Karpas-422 (cell line): ENCODE results near the gene LGR4. TPM values are rescaled to one million over a fixed set of nuclear protein-coding genes. Genes with fewer than 3 reads are reported as not detected.

ENCODE experiments used
- DNase-seq: peaks from one replicate; pipeline ENCODE4 v3.0.0-alpha.2; 2015
- H2AFZ ChIP-seq: fragments of 200-600 bp; sonication (generic); 2 replicates; pipeline ENCODE4 v1.6.1; 2014; ENCODE audit warnings: antibody characterized with exemption, low read length, mixed read lengths
- H3K27ac ChIP-seq: fragments of 200-600 bp; sonication (generic); 2 replicates; pipeline ENCODE4 v1.5.1; 2014; ENCODE audit warnings: mild to moderate bottlenecking, low read length, moderate library complexity
- H3K27me3 ChIP-seq: fragments of 200-600 bp; sonication (generic); 2 replicates; pipeline ENCODE4 v1.6.1; 2014; ENCODE audit warnings: low read length, mixed read lengths
- H3K36me3 ChIP-seq: fragments of 200-600 bp; sonication (generic); 2 replicates; pipeline ENCODE4 v1.6.1; 2014; ENCODE audit warnings: low read length, mixed read lengths; ENCODE audit not compliant: insufficient read depth
- H3K4me1 ChIP-seq: fragments of 200-600 bp; sonication (generic); 2 replicates; pipeline ENCODE4 v1.6.1; 2014; ENCODE audit warnings: mild to moderate bottlenecking, low read length, mixed read lengths
- H3K4me2 ChIP-seq: fragments of 200-600 bp; sonication (generic); 2 replicates; pipeline ENCODE4 v1.6.1; 2014; ENCODE audit warnings: low read length, low read depth, mild to moderate bottlenecking; ENCODE audit not compliant: poor library complexity, severe bottlenecking
- H3K4me3 ChIP-seq: fragments of 200-600 bp; sonication (generic); 2 replicates; pipeline ENCODE4 v1.5.1; 2014; ENCODE audit warnings: mild to moderate bottlenecking, antibody characterized with exemption, low read length, mixed read lengths
- H3K79me2 ChIP-seq: fragments of 200-600 bp; sonication (generic); 2 replicates; pipeline ENCODE4 v1.6.1; 2014; ENCODE audit warnings: mild to moderate bottlenecking, low read length, mixed read lengths
- H3K9ac ChIP-seq: fragments of 200-600 bp; sonication (generic); 2 replicates; pipeline ENCODE4 v1.6.0; 2014; ENCODE audit warnings: low read length
- H3K9me2 ChIP-seq: fragments of 200-600 bp; sonication (generic), shearing (Covaris generic); replicated peaks from 2 replicates; pipeline ENCODE4 v1.6.0; 2014; ENCODE audit warnings: mild to moderate bottlenecking, low read length, moderate library complexity; ENCODE audit not compliant: insufficient read depth
- H3K9me3 ChIP-seq: fragments of 300-700, 200-600 bp; sonication (generic); 2 replicates; pipeline ENCODE4 v1.6.1; 2014; ENCODE audit warnings: low read length, mixed read lengths
- H4K20me1 ChIP-seq: fragments of 200-600 bp; sonication (generic); 2 replicates; pipeline ENCODE4 v1.6.1; 2014; ENCODE audit warnings: mild to moderate bottlenecking, antibody characterized with exemption, low read length, low read depth; ENCODE audit not compliant: insufficient read depth
- total RNA-seq: library from RNA; depleted of rRNA; stranded (reverse); fragments of >200 nt; shearing (Covaris generic); gene quantifications from 2 replicates; pipeline ENCODE4 v1.2.3, GENCODE V29; 2014; ENCODE audit warnings: low replicate concordance

Gene LGR4
- total RNA-seq, 1 experiment from 2014 or later, result 0.04 TPM

GRCh38 chr11:27403195-27403594 is 69.4 kb downstream of the LGR4 start:
- no peak overlapping the region for H3K4me2 ChIP-seq
- H3K79me2 ChIP-seq, result no peaks in the 10 kb centered on the region
- no peak overlapping the region for H3K27ac ChIP-seq
- H3K4me3 ChIP-seq, result no peak overlapping the region
- no peak overlapping the region for H2AFZ ChIP-seq
- no peaks in the 10 kb centered on the region for H3K9me3 ChIP-seq
- H3K27me3 ChIP-seq, result no peaks in the 10 kb centered on the region; the same call in 1 of the 2 replicates
- no peaks in the 10 kb centered on the region for H3K36me3 ChIP-seq
- no peak overlapping the region for H3K9ac ChIP-seq
- H3K4me1 ChIP-seq, result no peaks in the 10 kb centered on the region
- DNase-seq, result peak; percentile 5
- no peaks in the 10 kb centered on the region for H4K20me1 ChIP-seq
- H3K9me2 ChIP-seq, result no peaks in the 10 kb centered on the region

GRCh38 chr11:27402450-27402849 is 70.1 kb downstream of the LGR4 start:
- H3K27ac ChIP-seq, result no peak overlapping the region
- no peak overlapping the region for H3K9ac ChIP-seq
- no peaks in the 10 kb centered on the region for H3K36me3 ChIP-seq
- no peaks in the 10 kb centered on the region for H4K20me1 ChIP-seq
- no peak overlapping the region for H2AFZ ChIP-seq
- H3K4me1 ChIP-seq, result no peaks in the 10 kb centered on the region
- H3K9me3 ChIP-seq, result no peaks in the 10 kb centered on the region
- peak; percentile 33 for DNase-seq
- no peak overlapping the region for H3K4me3 ChIP-seq
- no peaks in the 10 kb centered on the region for H3K9me2 ChIP-seq
- no peak overlapping the region for H3K4me2 ChIP-seq
- H3K79me2 ChIP-seq, result no peaks in the 10 kb centered on the region
- no peaks in the 10 kb centered on the region for H3K27me3 ChIP-seq

GRCh38 chr11:27401833-27402316 is 70.7 kb downstream of the LGR4 start:
- Histone ChIP-seq H3K9me3 (no peaks in the 10 kb centered on the region), H3K9ac (no peak overlapping the region), H2AFZ (no peak overlapping the region), H3K27ac (no peak overlapping the region), H3K9me2 (no peaks in the 10 kb centered on the region), H4K20me1 (no peaks in the 10 kb centered on the region), H3K79me2 (no peaks in the 10 kb centered on the region), H3K36me3 (no peaks in the 10 kb centered on the region), H3K4me2 (no peak overlapping the region), H3K4me3 (no peak overlapping the region), H3K4me1 (no peaks in the 10 kb centered on the region), H3K27me3 (no peaks in the 10 kb centered on the region)
- peak; percentile 29 for DNase-seq

- no peaks in the 10 kb centered on the region for H3K36me3 ChIP-seq
- H3K9me3 ChIP-seq, result no peaks in the 10 kb centered on the region
- H3K4me1 ChIP-seq, result no peaks in the 10 kb centered on the region
- H2AFZ ChIP-seq, result no peak overlapping the region
- no peak overlapping the region for H3K9ac ChIP-seq
- H3K4me2 ChIP-seq, result no peak overlapping the region
- H3K27ac ChIP-seq, result no peak overlapping the region
- no peaks in the 10 kb centered on the region for H4K20me1 ChIP-seq
- H3K4me3 ChIP-seq, result no peak overlapping the region
- no peak for DNase-seq
- H3K9me2 ChIP-seq, result no peaks in the 10 kb centered on the region
- no peaks in the 10 kb centered on the region for H3K79me2 ChIP-seq
- H3K27me3 ChIP-seq, result no peaks in the 10 kb centered on the region
Observed at GRCh38 chr11:27401280-27401832, 71.2 kb downstream of the LGR4 start.

GRCh38 chr11:27398400-27398770 is 74.2 kb downstream of the LGR4 start:
- Histone ChIP-seq H3K9me2 (no peaks in the 10 kb centered on the region), H3K4me2 (no peak overlapping the region), H2AFZ (no peak overlapping the region), H3K4me3 (no peak overlapping the region), H3K36me3 (no peaks in the 10 kb centered on the region), H3K9me3 (no peaks in the 10 kb centered on the region), H3K27me3 (no peaks in the 10 kb centered on the region), H3K9ac (no peak overlapping the region), H3K79me2 (no peaks in the 10 kb centered on the region), H4K20me1 (no peaks in the 10 kb centered on the region), H3K4me1 (no peaks in the 10 kb centered on the region), H3K27ac (no peak overlapping the region)
- no peak for DNase-seq

GRCh38 chr11:27397624-27398399 is 74.8 kb downstream of the LGR4 start:
- Histone ChIP-seq H3K4me2 (no peak overlapping the region), H3K9me2 (no peaks in the 10 kb centered on the region), H3K4me3 (no peak overlapping the region), H3K9me3 (no peaks in the 10 kb centered on the region), H3K79me2 (no peaks in the 10 kb centered on the region), H3K9ac (no peak overlapping the region), H3K4me1 (no peaks in the 10 kb centered on the region), H3K27ac (no peak overlapping the region), H4K20me1 (no peaks in the 10 kb centered on the region), H3K36me3 (no peaks in the 10 kb centered on the region), H2AFZ (no peak overlapping the region), H3K27me3 (no peaks in the 10 kb centered on the region)
- DNase-seq, result no peak

GRCh38 chr11:27396259-27396839 is 76.2 kb downstream of the LGR4 start:
- Histone ChIP-seq H3K27ac (no peak overlapping the region), H3K9me3 (no peaks in the 10 kb centered on the region), H3K27me3 (no peaks in the 10 kb centered on the region), H3K4me2 (no peak overlapping the region), H4K20me1 (no peaks in the 10 kb centered on the region), H3K4me3 (no peak overlapping the region), H2AFZ (no peak overlapping the region), H3K36me3 (no peaks in the 10 kb centered on the region), H3K9ac (no peak overlapping the region), H3K9me2 (no peaks in the 10 kb centered on the region), H3K4me1 (no peaks in the 10 kb centered on the region), H3K79me2 (no peaks in the 10 kb centered on the region)
- DNase-seq, result no peak

GRCh38 chr11:27395556-27396258 is 76.9 kb downstream of the LGR4 start:
- H3K4me2 ChIP-seq, result no peak overlapping the region
- no peaks in the 10 kb centered on the region for H3K4me1 ChIP-seq
- no peaks in the 10 kb centered on the region for H3K27me3 ChIP-seq
- H3K9ac ChIP-seq, result no peak overlapping the region
- H3K36me3 ChIP-seq, result no peaks in the 10 kb centered on the region
- H4K20me1 ChIP-seq, result no peaks in the 10 kb centered on the region
- no peak overlapping the region for H3K4me3 ChIP-seq
- no peaks in the 10 kb centered on the region for H3K9me2 ChIP-seq
- no peak overlapping the region for H2AFZ ChIP-seq
- no peak overlapping the region for H3K27ac ChIP-seq
- H3K9me3 ChIP-seq, result no peaks in the 10 kb centered on the region
- DNase-seq, result no peak
- no peaks in the 10 kb centered on the region for H3K79me2 ChIP-seq
